ENCODE data around the gene DNASE2B.

- TF ChIP-seq POLR2A (IDR thresholded peaks at IDR 0.05; ENCODE audit: low read length) (no peak), GATA1 (IDR thresholded peaks at IDR 0.05; ENCODE audit: low read depth, low read length) (no peak)
Measured at GRCh38 chr1:84442256-84442655, 44.0 kb downstream of the DNASE2B start.
